HG03280 (cell line): ENCODE measurements around the gene CCNG2.

ENCODE experiments used
- ATAC-seq: cut with Tn5 transposase; IDR thresholded peaks from one replicate; pipeline ENCODE4 v1.9.1; 2021; ENCODE audit warnings: mild to moderate bottlenecking, moderate library complexity; ENCODE audit not compliant: unreplicated experiment

CCNG2 gene, protein sequence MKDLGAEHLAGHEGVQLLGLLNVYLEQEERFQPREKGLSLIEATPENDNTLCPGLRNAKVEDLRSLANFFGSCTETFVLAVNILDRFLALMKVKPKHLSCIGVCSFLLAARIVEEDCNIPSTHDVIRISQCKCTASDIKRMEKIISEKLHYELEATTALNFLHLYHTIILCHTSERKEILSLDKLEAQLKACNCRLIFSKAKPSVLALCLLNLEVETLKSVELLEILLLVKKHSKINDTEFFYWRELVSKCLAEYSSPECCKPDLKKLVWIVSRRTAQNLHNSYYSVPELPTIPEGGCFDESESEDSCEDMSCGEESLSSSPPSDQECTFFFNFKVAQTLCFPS

DNA sequence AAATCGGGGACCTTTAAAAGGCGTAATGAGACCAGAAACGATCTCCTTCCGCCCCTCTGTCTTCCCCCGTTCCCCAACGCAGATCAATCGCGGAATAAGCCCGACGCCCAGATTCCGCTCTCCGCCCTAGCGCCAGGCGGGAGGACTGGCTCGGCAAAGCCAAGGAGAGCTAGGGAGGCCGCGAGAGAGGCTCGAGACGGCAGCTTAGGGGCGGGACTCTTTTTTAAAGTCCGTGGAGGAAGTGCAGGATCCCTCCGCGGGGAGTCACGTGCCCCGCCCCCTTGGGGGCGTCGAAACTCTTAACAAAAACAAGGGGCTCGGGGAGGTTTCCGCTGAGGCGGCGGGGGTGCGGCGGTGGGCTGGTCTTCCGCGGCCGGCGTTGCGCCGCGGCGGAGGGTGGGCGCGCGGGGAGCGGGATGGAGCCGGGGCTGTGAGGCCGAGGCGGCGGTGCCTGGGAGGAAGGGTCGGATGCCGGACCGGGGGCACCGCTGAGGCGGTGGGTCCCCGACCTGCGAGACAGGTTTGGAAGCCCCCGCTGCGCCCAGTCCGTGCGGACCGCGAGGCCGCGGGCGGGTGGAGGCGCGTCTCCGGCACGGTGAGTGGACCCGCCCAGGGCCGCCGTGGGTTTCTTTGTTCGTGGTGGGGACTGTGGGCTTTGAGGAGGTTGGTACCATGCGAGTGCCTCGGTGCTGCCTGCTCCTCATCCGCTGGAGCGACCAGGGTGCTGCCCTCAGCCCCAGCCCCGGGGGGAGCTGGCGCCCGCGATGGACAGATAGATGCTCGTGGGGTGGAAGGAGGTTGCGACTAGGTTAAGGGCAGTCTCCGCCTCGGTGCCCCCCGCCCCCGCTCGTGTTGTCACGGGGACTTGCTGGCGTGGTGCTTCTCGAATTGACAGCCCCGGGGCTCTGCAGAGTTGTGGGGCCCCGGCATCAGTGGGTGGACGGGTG, at the start of gene CCNG2:
TSS of gene CCNG2 (plus strand) at position 296 of the 947 bp plus-strand sequence. CDS start 1,326 bp downstream, outside the sequence.
- ATAC-seq: peak; percentile 25

DNA sequence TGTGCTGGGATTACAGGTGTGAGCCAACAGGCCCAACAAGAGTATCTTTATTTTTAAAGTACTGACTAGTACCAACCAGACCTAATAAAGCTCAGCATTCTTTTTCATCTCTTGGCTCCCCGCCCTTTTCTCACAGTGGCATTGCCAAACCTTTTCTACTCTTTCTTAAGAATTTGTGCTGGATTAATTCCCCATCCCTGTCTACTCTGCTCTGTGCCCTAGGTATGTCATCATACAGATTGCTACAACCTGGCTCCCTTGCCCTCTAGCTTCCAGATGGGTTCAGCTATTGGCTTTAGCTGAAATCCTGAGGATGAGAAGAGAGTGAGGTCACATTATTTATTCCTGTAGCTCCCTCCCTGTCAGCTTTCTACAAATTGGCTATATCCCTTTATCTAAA, 46.3 kb upstream of the CCNG2 start:
- ATAC-seq: no peak

DNA sequence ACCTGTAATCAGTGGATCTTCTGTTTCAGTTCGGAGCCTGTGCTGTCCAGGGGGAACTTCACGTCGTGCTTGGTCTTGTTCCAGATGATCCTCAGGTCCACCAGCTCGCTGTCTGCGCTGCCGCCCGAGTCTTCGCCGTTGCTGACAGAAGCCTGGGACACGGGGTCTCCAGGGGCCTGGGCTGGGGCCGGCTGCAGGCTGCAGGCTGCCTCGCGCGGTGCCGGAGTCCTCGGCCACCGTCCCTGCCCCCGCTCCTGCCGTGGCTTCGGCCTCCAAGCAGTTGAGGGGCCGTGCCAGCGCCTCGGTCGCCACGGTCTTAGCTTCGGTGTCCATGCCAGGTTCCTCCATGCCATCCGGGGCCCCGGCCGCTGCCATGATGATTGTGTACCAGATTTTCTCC, 43.9 kb upstream of the CCNG2 start:
- ATAC-seq: no peak

DNA sequence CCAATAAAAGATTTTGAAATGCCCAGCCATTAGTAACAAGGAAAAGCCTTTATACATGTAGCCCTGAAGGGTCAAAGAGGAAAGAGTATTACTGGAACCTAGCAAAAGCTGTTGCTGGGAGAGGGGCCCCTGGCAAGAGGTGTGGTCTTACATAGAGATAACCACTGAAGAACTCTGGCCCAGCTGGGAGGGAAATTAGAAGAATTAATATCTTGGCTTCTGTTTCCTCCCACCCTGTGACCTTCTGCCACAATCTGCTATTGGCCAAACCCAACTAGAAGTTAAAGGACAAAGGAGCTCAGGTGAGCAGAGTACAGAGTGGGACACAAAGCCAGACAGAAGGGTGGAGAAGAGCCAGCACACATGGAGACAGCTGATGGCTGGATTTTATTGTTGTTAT, 39.3 kb upstream of the CCNG2 start:
- no peak for ATAC-seq

DNA sequence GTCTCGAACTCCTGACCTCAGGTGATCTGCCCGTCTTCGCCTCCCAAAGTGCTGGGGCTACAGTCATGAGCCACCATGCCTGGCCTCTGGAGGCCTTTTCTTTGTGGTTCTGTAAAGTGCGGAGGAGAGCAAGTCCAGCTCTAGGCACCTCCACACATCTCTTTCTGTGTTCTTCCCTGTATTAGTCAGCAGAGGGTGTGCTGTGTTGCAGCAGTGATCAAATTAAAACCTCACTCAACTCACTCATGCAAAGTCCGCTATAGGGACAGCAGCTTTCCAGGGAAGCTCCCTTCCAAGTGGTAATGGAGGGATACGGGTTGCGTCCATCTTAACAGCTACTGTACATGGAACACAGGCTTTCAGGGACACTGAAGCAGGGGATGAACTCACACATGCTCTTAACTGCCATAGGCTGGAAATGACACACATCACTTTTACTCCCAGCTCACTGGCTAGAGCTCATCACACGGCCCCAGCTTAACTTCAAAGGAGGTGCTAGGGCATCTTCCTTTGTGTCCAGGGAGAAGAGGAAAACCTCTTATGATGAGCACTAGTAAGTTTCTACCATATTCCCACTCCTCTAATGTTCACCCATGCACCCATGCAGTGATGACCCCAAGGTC, 36.0 kb upstream of the CCNG2 start:
- no peak for ATAC-seq

DNA sequence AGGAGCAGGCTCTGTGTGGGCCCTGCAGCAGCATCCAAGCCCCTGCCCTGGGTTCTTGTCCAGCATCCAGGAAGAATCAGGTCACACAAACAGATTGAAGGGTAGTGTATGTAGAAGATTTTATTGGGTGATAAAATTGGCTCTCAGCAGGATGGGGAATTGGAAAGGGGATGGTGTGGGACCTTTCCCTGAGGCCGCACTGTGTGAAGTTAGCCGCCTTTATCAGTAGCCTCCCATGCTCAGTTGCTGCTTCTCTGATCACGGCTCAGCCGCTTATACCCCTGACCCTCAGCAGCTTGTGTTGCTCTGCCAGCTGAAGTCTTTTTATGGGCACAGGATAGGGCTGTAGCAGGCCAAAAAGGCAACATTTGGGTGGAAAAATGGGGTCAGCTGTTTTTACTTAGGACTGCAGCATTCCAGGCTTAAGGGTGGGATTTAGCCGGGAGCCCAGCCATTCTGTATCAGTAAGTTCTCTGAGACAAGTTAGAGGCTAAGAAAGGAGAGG, 35.2 kb upstream of the CCNG2 start:
- ATAC-seq: no peak

DNA sequence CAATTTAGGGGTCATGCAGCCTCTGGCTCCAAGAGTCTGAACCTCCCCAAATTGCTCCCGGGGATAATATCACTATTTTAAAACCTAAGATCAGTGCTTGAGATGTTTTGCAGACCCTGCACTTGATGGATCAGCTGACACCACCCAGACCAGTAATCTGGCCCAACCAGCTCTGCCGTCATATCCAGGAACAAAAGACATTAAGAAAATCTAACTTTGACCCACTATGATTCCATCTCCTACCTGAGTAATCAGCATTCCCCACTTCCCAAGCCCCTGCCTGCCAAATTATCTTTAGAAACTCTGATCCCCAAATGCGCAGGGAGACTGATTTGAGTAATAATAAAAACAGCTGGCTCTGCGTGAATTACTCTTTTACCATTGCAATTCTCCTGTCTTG, 34.4 kb upstream of the CCNG2 start:
- no peak for ATAC-seq

DNA sequence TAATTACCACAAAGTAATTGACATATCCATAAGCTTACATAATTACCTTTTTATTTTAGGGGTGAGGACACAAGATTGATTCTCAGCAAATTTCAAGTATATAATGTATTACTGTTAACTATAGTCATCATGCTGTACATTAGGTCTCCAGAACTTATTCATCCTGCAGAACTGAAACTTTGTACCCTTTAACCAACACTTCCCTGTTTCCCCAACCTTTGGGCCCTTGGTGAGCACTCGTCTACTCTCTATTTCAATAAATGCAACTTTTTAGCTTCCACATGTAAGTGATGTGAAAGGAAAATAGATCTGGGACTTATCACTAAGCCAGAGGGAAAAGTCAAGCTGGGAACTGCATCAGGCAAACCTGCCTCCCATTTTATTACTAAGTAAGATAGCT, 33.6 kb upstream of the CCNG2 start:
- no peak for ATAC-seq

DNA sequence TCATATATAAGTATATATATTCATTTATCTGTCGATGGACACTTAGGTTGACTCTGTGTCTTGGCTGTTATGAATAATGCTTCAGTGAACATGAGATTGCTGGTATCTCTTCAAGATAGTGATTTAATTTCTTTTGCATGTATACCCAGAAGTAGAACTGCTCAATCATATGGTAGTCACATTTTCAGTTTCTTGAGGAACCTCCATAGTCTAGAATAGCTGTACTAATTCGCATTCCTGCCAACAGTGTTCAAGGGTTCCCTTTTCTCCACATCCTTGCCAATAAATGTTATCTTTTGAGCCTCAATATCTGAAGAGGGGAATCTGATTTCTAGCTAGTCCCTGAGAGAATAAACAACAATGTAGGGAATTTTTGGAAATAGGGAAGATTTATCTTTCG, 32.4 kb upstream of the CCNG2 start:
- no peak for ATAC-seq

DNA sequence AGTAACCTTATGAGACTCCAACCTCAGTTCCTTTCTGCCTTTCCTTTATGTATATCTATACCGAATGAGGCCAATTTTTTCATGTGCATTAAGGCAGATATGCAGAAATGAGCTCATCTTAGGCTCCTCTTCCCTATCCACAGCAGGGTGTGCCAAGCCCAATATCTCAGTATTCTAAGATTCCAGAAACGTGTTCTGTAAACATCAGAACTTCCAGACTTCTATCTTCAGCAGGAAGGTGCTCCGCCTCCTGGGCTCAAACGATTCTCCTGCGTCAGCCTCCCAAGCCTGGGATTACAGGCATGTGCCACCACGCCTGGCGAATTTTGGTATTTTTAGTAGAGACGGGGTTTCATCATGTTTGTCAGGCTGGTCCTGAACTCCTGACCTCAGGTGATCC, 31.0 kb upstream of the CCNG2 start:
- no peak for ATAC-seq

DNA sequence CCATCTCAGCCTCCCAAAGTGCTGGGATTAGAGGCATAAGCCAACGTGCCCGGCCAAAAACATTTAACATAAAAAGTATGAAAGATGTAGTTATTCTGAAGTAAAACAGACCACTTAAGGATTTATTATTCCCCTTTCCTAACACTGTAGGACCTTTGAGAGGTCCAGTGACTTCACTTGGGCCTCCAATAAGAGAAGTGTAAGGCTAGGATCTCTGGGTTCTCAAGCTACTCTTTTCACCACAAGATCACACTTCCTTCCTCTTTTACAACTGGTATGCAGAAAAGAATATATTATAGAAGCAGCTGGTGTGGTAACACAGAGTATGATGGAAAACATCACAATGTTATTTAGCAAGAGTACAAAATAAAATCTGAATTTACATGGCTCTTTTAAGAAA, 30.2 kb upstream of the CCNG2 start:
- ATAC-seq: peak; percentile 74

DNA sequence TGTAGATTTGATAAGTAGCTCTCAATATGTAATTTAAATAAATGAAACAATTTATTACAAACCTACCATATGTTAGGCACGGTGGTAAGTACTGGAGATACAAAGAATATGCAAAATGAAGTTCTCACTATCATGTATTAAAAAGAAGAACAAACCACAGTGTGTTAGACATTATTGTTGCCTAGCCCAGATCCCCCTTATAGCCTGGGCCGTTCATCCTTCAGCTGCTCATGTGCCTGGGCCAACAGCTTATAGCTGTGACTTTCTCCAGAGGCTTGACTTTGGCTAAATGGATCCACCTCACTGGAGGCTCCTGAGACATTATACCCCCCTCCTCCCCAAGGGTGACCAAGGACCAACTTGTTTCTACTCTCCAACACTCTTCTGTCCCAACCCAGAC, 29.8 kb upstream of the CCNG2 start:
- peak; percentile 63 for ATAC-seq

DNA sequence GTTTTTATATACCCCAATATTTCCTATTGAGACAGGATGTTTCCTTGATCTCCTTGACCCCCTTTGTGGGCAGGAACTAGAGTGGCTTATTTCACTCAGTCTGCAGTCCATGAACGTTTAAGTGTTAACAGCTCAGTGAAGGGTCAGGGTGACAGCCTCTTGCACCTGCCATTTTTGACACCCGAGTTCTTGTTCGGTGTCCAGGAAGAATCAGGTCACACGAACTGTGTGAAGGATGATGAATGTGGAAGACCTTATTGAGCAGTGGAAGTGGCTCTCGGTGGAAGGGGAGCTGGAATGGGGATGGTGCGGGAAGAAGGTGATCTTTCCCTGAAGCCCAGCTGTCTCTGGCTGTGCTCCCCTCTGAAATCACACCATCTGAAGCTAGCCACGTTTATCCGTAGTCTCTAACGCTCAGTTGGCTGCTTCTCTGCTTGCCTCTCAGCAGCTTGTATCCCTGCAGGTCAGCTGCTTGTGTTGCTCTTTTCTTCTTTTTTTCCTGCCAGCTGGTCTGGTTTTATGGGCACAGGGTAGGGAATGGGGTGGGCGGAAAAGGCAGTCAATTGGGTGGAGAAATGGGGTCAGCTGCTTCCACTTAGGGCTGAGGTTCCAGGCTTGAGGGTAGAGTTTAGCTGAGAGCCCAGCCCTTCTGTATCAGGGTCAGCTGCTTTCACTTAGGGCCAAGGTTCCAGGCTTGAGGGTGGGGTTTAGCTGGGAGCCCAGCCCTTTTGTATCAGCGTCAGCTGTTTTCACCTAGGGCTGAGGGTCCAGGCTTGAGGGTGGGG, 29.0 kb upstream of the CCNG2 start:
- no peak for ATAC-seq

DNA sequence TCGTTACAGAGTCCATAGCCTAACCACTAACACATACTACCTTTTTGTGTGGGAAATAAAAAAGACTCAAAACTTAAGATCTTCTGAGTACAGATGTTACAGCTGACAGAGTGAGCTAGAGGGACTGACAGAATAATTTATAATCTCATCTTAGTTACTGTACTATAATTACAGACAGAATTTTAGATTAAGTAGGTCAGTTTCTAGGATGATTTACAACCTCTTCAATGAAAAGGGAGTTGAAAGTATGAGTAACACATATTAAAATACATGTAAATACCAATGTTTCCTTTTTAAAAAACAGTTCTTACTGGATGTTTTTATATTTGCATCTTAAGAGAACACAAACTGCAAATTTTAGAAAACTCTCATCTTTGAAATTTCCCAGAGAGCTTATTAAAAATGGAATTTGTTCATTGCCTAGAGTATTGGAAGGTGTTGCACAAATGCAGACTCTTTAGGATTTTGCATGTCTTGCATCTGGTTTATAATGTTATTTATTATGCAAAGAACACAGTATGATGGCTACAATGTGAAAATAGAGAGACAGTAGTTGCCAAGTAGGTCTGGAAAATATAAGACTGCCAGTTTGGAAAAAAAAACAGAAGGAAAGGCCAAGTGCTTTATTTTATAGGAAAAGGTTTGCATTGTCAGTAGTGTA, 24.2 kb upstream of the CCNG2 start:
- no peak for ATAC-seq

DNA sequence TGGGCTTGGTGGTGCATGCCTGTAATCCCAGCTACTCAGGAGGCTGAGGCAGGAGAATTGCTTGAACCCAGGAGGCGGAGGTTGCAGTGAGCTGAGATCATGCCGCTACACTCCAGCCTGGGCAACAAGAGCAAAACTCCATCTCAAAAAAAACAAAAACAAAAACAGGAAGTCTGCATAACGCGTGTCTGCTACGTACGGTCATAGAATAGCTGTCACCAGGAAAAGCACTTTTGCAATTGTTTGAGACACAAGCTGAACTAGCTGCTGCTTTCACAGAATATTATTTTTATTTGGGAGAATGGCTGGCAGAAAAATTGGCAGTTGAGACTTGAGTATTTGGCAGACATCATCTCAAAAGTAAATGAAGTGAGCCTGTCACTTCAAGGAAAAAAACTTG, 19.6 kb upstream of the CCNG2 start:
- ATAC-seq: peak; percentile 60

DNA sequence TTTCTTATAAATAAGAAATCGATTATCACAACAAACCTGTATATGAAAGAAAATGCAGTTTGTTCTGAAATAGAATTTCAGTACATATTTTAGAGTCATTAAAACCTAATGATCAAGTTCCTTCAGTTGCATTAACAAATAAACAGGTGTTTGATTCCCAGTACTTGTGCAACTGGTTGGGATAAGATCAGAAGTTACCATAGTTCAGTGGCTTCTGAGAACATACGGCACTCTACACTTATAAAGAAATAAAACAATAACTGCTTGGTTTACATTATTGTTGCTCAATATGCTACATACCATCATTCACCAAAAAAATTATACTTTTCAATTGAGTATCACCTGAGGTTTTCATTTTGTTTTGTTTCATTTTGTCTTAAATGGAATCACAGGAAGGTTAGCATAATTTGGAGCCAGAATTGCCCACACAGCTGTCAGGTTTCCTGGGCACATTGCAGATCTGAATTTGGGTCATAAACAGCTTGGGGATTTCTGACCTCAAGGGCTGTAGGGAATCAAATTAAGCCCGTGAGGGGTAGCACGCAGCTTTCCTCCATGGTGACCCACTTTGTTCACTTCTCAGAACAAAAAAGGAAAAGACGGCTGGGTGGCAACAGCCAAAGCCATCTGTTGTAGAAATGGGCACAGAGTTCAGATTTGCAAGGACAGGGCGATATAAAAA, 14.9 kb upstream of the CCNG2 start:
- ATAC-seq: no peak

DNA sequence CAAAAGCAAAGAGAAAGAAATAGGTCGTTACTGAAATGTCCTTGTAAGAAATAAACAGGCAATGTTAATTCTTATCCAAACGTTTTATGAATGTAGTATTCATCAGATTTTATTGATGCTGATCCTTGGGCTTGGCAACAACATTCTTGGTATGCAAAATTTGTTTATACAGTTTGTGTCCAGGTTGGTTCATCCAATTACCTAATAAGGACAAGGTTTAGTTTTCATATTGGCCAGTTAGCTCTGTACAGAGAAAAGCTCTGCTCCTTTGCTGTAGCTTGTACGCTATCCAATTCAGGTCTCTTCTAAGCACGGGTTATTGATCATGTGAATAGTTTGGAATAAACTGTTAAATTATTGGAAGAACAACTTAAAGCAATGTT, 14.4 kb upstream of the CCNG2 start:
- ATAC-seq: no peak

DNA sequence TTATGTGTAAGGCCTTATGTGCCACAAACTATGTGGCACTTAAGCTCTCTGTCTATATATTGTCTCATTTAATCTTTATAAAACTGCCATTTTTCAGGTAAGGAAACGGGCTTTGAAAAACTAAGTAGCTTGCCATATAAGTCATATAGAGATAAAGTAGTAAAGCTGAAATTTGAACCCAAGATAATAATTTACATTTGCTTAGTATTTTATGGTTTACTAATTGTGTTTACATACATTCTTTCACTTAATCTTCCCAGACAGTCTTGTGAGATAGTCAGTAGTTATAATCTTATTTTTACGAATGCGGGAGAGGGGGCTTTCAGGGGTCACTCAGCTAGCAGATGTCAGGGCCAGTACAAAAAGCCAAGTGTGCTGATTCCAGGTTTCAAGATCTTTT, 13.9 kb upstream of the CCNG2 start:
- no peak for ATAC-seq

DNA sequence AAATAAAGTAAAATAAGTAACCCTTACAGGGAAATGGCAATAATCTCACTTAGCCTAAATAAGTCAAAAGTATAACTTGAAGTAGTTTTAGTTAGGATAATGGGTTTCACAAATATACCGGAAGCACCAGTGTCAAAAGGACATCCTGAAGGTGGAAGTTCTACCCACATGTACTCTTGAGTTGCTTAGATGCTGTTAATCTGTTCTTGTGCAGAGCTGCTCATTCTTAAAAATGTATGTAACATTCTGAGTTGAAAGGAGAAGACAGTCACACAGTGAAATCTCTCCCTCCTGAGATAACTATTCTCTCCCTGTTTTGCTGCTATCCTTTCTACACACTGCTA, 11.2 kb upstream of the CCNG2 start:
- no peak for ATAC-seq
